ENCODE measurements around the gene ANKRD11.
"Not testable (repeated sequence)": the region's sequence is repeated elsewhere in the genome, so short reads cannot be mapped to it uniquely, and the experiment has no call there.

Gene ANKRD11

DNA sequence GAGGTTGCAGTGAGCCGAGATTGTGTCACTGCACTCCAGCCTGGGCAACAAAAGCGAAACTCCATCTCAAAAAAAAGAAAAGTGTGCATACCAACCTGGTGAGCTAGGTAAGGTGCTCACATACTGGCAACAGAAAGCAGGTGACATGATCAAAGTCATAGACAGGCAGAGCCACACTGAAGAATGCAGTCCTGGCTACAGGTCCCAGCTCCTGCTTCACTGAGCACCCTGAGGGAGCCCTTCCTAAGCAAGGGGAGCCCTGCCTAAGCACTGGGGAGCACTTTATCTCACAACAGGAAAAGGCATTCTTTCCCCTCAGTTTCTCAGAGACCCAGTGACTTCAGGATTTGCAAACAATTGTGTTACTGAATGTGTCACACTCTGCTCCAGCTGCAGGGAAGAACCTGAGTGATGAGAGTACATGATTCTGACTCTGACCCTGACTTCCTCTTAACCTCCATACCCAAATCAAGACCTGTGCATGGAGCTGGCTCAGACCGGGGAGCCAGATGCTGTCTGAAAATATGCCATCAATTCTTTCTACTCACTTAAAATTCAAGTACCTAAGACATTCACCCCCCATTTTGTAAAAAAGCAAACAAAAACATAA is 40.5 kb downstream of the ANKRD11 start:
- no peak for DNase-seq

DNA sequence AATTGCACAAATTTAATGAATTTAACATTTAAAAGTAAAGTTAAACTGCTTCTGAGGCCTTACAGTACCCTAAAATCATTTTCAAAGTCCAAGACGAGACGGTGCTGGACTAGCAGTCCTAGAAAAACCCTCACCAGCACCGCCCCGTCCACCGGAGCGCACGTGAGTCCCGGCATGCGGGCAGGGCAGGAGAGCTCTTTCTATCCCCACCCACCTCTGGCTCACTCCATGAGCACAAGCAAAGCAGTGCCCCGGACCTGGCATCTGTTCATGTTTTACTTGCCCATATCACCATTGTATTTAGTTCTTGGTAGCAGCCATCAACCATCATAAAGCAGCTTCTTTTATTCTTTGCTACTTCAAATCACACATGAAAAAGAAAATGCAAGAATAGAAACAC is 41.7 kb downstream of the ANKRD11 start:
- DNase-seq, result no peak

DNA sequence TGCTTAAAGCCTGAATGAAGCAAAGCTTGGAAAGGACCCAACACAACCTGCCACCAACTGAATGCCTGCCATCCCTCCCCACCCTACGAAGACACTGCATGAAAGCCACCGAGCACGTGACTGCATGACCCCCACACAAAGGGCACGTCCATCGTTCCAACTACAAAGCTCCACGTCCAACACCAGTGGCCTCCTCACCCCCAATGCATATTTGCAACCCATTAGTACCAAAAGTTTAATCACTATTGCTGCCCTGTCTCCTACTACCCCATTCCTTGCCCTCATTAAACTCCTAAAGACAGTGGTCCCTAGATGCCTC is 43.4 kb downstream of the ANKRD11 start:
- DNase-seq, result no peak

- no peak for DNase-seq
Measured at GRCh38 chr16:89446136-89446974, 44.0 kb downstream of the ANKRD11 start.

GRCh38 chr16:89445166-89445565 is 45.2 kb downstream of the ANKRD11 start:
- no peak for DNase-seq

DNA sequence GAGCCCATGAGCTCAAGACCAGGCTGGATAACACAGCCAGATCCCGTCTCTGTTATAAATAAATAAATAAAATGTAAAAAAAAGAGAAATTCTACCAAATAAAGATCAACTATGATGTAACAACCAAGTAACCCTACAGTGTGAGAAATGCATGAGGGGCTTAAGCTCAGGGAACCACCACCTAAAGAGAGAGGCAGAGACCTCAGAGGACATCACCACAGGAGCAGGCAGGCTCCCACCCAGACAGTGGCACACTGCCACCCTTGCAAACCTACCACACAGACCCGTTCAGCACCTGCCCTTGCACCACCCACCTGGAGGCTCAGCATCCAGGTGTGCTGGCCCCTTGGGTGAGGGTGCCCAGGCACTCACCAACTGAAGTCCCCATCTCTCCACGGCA is 45.6 kb downstream of the ANKRD11 start:
- DNase-seq, result no peak

DNA sequence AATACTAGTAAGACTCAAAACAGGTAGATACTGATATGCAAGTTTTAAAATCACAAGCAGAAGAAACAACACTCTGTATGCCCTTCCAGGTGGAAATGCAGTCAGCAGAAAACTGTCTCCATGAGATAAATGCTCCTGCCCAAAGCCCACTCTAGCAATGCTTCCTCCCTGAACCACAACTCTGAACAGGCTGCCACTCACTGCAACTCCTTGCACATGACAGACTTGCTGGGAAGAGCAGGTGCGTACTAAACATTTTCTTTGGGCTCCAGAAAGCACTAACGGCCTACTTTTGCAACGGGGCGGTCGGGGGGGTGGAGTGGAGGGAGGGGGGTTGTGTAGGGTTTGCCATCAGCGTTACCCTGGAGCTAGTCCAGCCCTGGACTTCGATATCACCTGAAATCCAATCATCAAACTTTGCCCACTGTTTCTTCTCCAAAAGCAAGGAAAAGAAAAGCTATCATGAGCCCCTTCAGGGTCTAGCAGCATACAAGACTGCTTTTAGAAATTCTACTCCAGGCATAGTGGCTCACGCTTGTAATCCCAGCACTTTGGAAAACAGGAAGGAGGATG is 46.1 kb downstream of the ANKRD11 start:
- no peak for DNase-seq

DNA sequence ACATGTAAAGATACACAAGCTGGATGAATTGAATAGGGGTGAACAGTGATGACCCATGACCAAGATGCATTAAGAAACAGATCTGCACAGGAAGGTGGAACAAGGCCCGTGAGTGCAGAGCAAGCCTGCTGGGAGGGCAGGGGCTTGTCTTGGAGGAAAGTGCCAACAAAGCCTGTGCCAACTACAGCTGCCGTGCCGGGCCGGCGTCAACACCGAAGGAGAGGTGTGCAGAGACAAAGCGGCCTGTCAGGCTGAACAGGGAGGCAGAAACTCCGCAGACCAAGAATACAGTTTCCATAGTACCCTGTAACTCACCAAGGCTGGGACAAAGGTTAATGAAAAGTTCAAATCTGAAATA is 46.7 kb downstream of the ANKRD11 start:
- no peak for DNase-seq

GRCh38 chr16:89442990-89443726 is 47.2 kb downstream of the ANKRD11 start:
- peak; percentile 1 to 21 (median 10) for DNase-seq

DNA sequence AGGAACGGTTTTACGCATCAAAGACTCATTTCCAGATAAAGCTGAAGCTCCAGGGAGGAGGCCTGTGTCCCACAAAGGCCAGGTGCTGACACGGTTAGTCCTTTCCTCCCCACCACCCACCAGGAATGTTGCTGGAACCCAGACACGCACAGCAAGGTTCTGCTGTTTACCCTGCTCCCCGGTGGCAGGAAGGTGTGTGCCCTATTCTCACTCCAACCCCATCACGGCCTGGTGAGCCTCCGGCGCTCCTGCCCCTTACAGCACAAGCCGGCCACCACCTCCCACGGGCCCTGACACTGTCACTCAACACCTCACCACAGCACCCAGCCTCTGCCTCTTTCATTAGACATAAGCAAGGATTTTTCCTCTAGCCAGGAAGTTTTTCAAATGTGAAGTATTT is 47.8 kb downstream of the ANKRD11 start:
- no peak for DNase-seq

DNA sequence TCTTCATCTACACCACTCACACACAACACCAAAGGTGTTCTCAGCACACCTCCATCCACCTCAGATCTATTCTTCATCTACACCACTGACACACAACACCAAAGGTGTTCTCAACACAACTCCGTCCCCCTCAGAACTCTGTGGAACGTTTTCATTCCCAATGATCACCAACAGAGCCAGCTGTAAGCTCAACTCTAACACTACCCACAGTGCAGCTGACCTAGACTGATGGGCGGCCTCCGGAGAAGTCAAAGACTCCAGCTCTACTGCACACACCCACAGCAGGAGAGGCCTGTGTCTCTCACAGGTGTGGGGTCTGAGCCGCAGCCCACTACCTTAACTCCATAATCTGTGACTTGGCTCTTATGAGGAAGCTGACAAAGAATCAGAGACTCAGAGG is 50.7 kb downstream of the ANKRD11 start:
- DNase-seq, result no peak

DNA sequence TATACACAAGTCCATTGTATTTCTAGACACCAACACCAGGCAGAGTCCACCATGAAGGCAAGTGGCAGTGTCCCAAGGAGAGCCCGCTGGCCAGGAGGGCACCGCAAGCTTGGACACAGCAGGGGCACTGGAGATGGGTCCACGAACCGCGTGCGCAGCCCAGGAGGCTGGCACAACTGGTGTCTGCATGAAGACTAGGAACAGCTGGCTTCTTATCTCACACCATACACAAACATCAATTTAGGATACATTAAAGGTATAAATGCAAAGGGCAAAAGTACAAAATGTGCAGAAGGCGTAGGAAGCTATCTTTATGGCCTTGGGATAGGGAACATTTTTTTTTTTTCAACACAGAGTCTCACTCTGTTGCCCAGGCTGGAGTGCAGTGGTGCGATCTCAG is 52.4 kb downstream of the ANKRD11 start:
- DNase-seq, result no peak

- DNase-seq, result no peak
Measured at GRCh38 chr16:89437251-89437987, 52.9 kb downstream of the ANKRD11 start.

DNA sequence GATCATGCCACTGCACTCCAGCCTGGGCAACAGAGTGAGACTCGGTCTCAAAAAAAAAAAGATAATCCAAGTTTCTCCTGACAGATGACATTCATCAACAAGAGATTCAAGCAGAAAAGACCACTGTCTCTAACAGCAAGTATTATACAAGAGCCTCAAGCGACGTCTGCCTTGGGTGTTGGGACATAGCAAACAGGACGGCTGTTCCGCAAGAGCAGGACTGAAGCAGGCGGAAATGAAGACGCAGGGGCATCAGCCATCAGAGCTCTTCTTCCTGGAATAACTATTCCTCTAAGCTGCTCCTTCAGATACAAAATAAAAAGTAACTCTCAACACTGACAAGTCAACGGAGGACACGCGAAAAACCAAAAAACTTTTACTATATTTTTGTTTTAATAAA is 54.0 kb downstream of the ANKRD11 start:
- no peak for DNase-seq

DNA sequence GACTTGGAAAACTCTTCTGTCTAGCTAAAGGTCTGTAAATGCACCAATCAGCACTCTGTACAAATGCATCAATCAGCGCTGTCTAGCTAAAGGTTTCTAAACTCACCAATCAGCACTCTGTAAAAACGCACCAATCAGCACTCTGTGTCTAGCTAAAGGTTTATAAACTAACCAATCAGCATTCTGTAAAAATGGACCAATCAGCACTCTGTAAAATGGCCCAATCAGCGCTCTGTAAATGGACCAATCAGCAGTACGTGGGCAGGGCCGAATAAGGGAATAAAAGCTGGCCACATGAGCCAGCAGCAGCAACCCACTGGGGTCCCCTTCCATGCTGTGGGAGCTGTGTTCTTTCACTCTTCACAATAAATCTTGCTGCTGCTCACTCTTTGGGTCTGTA is 55.3 kb downstream of the ANKRD11 start:
- not testable (repeated sequence) for DNase-seq

DNA sequence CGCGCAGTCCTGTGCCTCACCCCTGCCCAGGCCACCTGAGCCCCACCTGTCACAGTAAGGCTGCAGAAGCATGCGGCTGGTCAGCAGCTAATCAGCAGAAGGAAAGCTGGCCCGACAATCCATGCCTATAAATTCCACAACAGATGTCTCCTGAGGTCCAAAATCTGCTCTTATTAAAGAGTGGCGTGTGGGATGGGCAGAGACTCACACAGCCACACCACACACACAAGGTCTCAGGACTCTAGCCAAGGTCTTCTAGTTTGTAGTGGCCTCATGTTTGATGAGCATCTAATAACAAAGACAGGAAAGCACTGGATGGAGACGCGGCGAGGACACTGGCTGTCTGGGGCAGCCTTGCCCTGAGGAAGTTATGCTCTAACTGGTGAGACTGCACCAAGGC is 55.9 kb downstream of the ANKRD11 start:
- DNase-seq, result no peak

GRCh38 chr16:89433363-89433984 is 56.9 kb downstream of the ANKRD11 start:
- DNase-seq, result not testable (repeated sequence)

GRCh38 chr16:89431630-89432029 is 58.7 kb downstream of the ANKRD11 start:
- DNase-seq, result peak in 1 of 3 experiments; percentile 30

DNA sequence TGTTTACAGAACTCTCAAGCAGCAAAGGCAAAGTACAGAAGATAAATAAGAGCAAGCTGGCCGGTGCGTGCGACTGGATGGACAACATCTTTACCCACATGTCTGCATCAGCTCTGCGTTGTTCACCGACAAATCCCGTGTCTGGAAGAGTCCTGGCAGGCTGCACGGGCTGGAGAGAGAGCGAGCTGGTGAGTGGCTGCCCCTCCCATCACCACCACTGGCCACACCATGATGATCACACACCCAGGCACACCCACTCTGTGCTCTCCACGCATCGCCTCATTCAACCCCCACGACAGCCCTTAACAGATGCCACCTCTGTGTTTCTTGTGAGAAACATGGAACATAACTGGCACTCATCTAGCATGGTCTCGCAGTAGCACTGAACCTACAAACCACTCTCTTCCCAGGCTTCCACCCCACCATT is 59.2 kb downstream of the ANKRD11 start:
- peak in 2 of 3 experiments; percentile 15 to 39 for DNase-seq

DNA sequence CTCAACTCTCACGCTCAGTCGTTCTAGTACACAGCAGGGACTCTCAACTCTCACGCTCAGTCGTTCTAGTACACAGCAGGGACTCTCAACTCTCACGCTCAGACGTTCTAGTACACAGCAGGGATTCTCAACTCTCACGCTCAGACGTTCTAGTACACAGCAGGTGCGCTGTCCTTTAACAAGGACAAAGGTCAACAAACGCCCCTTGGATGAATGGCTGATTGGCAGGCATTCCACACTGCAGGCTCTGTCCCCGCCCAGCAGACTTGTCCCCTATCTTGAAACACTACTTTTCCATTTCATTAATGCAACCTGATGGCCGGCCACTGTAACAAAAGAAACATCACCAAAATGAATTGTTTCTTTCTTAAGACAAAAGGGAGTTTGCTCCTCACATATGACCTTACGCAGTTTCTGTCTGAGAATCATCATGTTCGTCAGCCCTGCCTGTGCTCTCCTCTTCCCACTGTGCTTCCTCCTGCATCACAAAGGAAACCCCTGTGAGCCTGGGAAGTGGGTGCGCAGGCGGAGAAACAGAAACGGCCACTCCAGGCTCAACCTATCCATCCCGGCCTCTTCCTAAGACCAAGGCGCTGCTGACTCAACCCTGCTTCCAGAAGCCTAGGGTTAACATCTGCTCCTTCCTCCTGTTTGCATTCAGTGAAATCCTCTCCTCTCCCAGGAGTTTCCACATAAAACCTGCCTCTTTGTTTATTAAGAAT is 59.8 kb downstream of the ANKRD11 start:
- DNase-seq, result peak in 1 of 3 experiments; percentile 39

- DNase-seq, result not testable (repeated sequence)
Measured at GRCh38 chr16:89428605-89429004, 61.8 kb downstream of the ANKRD11 start.
